GM23338 (cell line): Measurements from ENCODE around the gene PCDHA3. TPM values are rescaled to one million over a fixed set of nuclear protein-coding genes. Genes with fewer than 3 reads are reported as not detected.
A peak's percentile ranks its signal among the peaks of the same experiment; 100 is the strongest.
"Not testable (repeated sequence)": the region's sequence is repeated elsewhere in the genome, so short reads cannot be mapped to it uniquely, and the experiment has no call there.

Source experiments
- ATAC-seq: fragments of 200-7000 bp; cut with Tn5 transposase; 3 replicates; pipeline ENCODE4 v1.9.1; 2020
- DNase-seq: peaks from one replicate; pipeline ENCODE4 v3.0.0-alpha.2; 2015; ENCODE audit warnings: low spot score
- H2AFZ ChIP-seq: fragments of 200-600 bp; sonication (generic); 2 replicates; pipeline ENCODE4 v1.8.0; 2016; ENCODE audit warnings: antibody characterized with exemption, mild to moderate bottlenecking, moderate library complexity
- H3F3A ChIP-seq: fragments of 200-600 bp; sonication (generic); replicated peaks from 2 replicates; pipeline ENCODE4 v1.8.0; 2017; ENCODE audit warnings: antibody characterized with exemption, mixed run types, low read depth
- H3K27ac ChIP-seq: fragments of 200-600 bp; sonication (generic); 2 replicates; pipeline ENCODE4 v1.6.1; 2016; ENCODE audit warnings: low read depth
- H3K27me3 ChIP-seq: fragments of 200-600 bp; sonication (generic); 2 replicates; pipeline ENCODE4 v1.8.0; 2016; ENCODE audit warnings: mild to moderate bottlenecking, mixed run types, moderate library complexity; ENCODE audit not compliant: insufficient read depth
- H3K36me3 ChIP-seq: fragments of 200-600 bp; sonication (generic); 2 replicates; pipeline ENCODE4 v1.8.0; 2016; ENCODE audit warnings: mild to moderate bottlenecking; ENCODE audit not compliant: insufficient read depth
- H3K4me1 ChIP-seq: fragments of 200-600 bp; sonication (generic); 2 replicates; pipeline ENCODE4 v1.8.0; 2016; ENCODE audit warnings: mild to moderate bottlenecking, moderate library complexity; ENCODE audit not compliant: insufficient read depth
- H3K4me2 ChIP-seq: fragments of 200-600 bp; sonication (generic); 2 replicates; pipeline ENCODE4 v1.7.1; 2017; ENCODE audit warnings: mixed run types
- H3K4me3 ChIP-seq: fragments of 200-600 bp; sonication (generic); 2 replicates; pipeline ENCODE4 v1.6.1; 2016; ENCODE audit warnings: mixed run types
- H3K79me2 ChIP-seq: fragments of 200-600 bp; sonication (generic); replicated peaks from 2 replicates; pipeline ENCODE4 v1.8.0; 2017; ENCODE audit warnings: mild to moderate bottlenecking; ENCODE audit not compliant: insufficient read depth
- H3K9me2 ChIP-seq: fragments of 200-600 bp; sonication (generic); 2 replicates; pipeline ENCODE4 v1.8.0; 2017; ENCODE audit not compliant: insufficient read depth
- H4K20me1 ChIP-seq: fragments of 200-600 bp; sonication (generic); replicated peaks from 2 replicates; pipeline ENCODE4 v1.8.0; 2017; ENCODE audit warnings: mild to moderate bottlenecking; ENCODE audit not compliant: insufficient read depth
- H3K27ac Mint-ChIP-seq: 2 replicates; pipeline ENCODE4 v1.8.0; 2020; ENCODE audit warnings: inconsistent platforms, mild to moderate bottlenecking, moderate library complexity, mixed read lengths
- H3K27me3 Mint-ChIP-seq: 3 replicates; pipeline ENCODE4 v1.8.0; 2022; ENCODE audit warnings: low read depth, mild to moderate bottlenecking, moderate library complexity, mixed read lengths, inconsistent platforms; ENCODE audit not compliant: insufficient read depth, poor library complexity
- H3K36me3 Mint-ChIP-seq: 3 replicates; pipeline ENCODE4 v1.8.0; 2021; ENCODE audit warnings: low read depth, mild to moderate bottlenecking, inconsistent platforms, moderate library complexity, mixed read lengths
- H3K4me1 Mint-ChIP-seq: 3 replicates; pipeline ENCODE4 v1.8.0; 2020; ENCODE audit warnings: mild to moderate bottlenecking, inconsistent platforms, mixed read lengths
- H3K4me3 Mint-ChIP-seq: 3 replicates; pipeline ENCODE4 v1.8.0; 2021; ENCODE audit warnings: moderate library complexity, mild to moderate bottlenecking, inconsistent platforms, mixed read lengths
- H3K9me3 Mint-ChIP-seq: 3 replicates; pipeline ENCODE4 v1.8.0; 2020; ENCODE audit warnings: moderate library complexity, mild to moderate bottlenecking, inconsistent platforms, mixed read lengths
- CREB1 ChIP-seq: fragments of 250-450 bp; sonication (Bioruptor Pico); IDR thresholded peaks from 2 replicates; pipeline ENCODE4 v1.5.0; 2020; ENCODE audit warnings: low read depth, mild to moderate bottlenecking, moderate library complexity
- CTCF ChIP-seq, 2 experiments: fragments of 200-600 bp in 1 of 2; sonication (generic) in 1 of 2; conservative IDR thresholded peaks; 2 replicates each; pipeline versions ENCODE4 v1.5.1 to v1.6.1; 2016 to 2017; ENCODE audit warnings: antibody characterized with exemption in 2 of 2, low read depth in 2 of 2, mild to moderate bottlenecking in 2 of 2, moderate library complexity in 1 of 2
- EZH2 ChIP-seq: fragments of 200-600 bp; sonication (generic); IDR thresholded peaks from one replicate; pipeline ENCODE4 v1.8.0; 2017; ENCODE audit warnings: antibody characterized with exemption, mild to moderate bottlenecking, low read depth; ENCODE audit not compliant: unreplicated experiment
- EZH2phosphoT487 ChIP-seq: fragments of 200-600 bp; sonication (generic); IDR thresholded peaks from one replicate; pipeline ENCODE4 v1.8.1; 2018; ENCODE audit warnings: antibody characterized with exemption; ENCODE audit not compliant: unreplicated experiment
- NANOG ChIP-seq: IDR thresholded peaks from 2 replicates; pipeline ENCODE4 v1.6.1; 2016; ENCODE audit warnings: antibody characterized with exemption, borderline replicate concordance
- ZNF331 ChIP-seq: fragments of 250-450 bp; sonication (Bioruptor Pico); IDR thresholded peaks from 2 replicates; pipeline ENCODE4 v1.5.0; 2020; ENCODE audit warnings: low read depth, mild to moderate bottlenecking, moderate library complexity
- ZNF462 ChIP-seq: fragments of 250-450 bp; sonication (Bioruptor Pico); IDR thresholded peaks from 2 replicates; pipeline ENCODE4 v1.5.0; 2020; ENCODE audit warnings: mild to moderate bottlenecking, moderate library complexity
- polyA plus RNA-seq: library from polyadenylated mRNA; unstranded; fragments of >200 nt; fragmentation: Nextera tagmentation; extraction: Ambion mirVana; gene quantifications from 2 replicates; pipeline ENCODE4 v1.2.1, GENCODE V29; 2016
- total RNA-seq: library from RNA; depleted of rRNA; stranded (reverse); fragments of >200 nt; shearing (Covaris generic); gene quantifications from 2 replicates; pipeline ENCODE4 v1.2.3, GENCODE V29; 2014
- TF ChIP-seq, protein P1 (sequence below): IDR thresholded peaks from one replicate; pipeline ENCODE4 v1.6.1; 2018; ENCODE audit warnings: antibody characterized with exemption; ENCODE audit not compliant: unreplicated experiment

PCDHA3 gene
- total and polyA plus RNA-seq, 2 experiments from 2014 or later, result 0.87 to 4.0 TPM

DNA sequence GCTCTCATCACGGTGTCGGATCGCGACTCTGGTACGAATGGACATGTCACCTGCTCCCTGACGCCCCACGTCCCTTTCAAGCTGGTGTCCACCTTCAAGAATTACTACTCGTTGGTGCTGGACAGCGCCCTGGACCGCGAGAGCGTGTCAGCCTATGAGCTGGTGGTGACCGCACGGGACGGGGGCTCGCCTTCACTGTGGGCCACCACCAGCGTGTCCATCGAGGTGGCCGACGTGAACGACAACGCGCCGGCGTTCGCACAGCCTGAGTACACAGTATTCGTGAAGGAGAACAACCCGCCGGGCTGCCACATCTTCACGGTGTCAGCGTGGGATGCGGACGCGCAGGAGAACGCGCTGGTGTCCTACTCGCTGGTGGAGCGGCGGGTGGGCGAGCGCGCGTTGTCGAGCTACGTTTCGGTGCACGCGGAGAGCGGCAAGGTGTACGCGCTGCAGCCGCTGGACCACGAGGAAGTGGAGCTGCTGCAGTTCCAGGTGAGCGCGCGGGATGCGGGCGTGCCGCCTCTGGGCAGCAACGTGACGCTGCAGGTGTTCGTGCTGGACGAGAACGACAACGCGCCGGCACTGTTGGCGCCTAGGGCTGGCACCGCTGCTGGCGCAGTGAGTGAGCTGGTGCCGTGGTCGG lies 4.7 kb upstream of the PCDHA3 start:
- DNase-seq, H3K4me1 Mint-ChIP-seq, H3K27me3 ChIP-seq, H3K4me3 ChIP-seq, H4K20me1 ChIP-seq, H3K27me3 Mint-ChIP-seq, H3K4me1 ChIP-seq, H3K79me2 ChIP-seq, H3K27ac ChIP-seq, H3F3A ChIP-seq, H3K9me2 ChIP-seq, ATAC-seq, H2AFZ ChIP-seq, H3K27ac Mint-ChIP-seq, H3K4me2 ChIP-seq, H3K36me3 ChIP-seq: not testable (repeated sequence)
- H3K36me3 Mint-ChIP-seq, result peaks cover 29% of the 10 kb centered on the region
- TF ChIP-seq, protein P1, sequence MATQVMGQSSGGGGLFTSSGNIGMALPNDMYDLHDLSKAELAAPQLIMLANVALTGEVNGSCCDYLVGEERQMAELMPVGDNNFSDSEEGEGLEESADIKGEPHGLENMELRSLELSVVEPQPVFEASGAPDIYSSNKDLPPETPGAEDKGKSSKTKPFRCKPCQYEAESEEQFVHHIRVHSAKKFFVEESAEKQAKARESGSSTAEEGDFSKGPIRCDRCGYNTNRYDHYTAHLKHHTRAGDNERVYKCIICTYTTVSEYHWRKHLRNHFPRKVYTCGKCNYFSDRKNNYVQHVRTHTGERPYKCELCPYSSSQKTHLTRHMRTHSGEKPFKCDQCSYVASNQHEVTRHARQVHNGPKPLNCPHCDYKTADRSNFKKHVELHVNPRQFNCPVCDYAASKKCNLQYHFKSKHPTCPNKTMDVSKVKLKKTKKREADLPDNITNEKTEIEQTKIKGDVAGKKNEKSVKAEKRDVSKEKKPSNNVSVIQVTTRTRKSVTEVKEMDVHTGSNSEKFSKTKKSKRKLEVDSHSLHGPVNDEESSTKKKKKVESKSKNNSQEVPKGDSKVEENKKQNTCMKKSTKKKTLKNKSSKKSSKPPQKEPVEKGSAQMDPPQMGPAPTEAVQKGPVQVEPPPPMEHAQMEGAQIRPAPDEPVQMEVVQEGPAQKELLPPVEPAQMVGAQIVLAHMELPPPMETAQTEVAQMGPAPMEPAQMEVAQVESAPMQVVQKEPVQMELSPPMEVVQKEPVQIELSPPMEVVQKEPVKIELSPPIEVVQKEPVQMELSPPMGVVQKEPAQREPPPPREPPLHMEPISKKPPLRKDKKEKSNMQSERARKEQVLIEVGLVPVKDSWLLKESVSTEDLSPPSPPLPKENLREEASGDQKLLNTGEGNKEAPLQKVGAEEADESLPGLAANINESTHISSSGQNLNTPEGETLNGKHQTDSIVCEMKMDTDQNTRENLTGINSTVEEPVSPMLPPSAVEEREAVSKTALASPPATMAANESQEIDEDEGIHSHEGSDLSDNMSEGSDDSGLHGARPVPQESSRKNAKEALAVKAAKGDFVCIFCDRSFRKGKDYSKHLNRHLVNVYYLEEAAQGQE, result peak; percentile 51
- H3K9me3 Mint-ChIP-seq, result peaks cover 31% of the 10 kb centered on the region
- H3K4me3 Mint-ChIP-seq, result peak overlapping the region; percentile 84; the same call in 1 of the 3 replicates

DNA sequence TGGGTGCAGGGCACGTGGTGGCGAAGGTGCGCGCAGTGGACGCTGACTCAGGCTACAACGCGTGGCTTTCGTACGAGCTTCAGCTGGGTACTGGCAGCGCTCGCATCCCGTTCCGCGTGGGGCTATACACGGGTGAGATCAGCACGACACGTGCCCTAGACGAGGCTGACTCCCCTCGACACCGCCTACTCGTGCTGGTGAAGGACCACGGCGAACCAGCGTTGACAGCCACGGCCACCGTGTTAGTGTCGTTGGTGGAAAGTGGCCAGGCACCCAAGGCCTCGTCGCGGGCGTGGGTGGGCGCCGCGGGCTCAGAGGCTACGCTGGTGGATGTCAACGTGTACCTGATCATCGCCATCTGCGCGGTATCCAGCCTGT lies 4.2 kb upstream of the PCDHA3 start:
- Histone ChIP-seq H2AFZ (no peak overlapping the region), H3K27me3 (no peaks in the 10 kb centered on the region), H3K9me2 (no peaks in the 10 kb centered on the region), H3K36me3 (no peaks in the 10 kb centered on the region), H3K4me1 (no peaks in the 10 kb centered on the region), H3K4me2 (no peak overlapping the region), H3K79me2 (no peaks in the 10 kb centered on the region), H3K27ac (no peak overlapping the region), H4K20me1 (no peaks in the 10 kb centered on the region), H3K4me3 (no peak overlapping the region), H3F3A (no peaks in the 10 kb centered on the region)
- Mint-ChIP-seq H3K4me1 (no peaks in the 10 kb centered on the region), H3K27me3 (no peaks in the 10 kb centered on the region), H3K36me3 (peaks cover 34% of the 10 kb centered on the region), H3K27ac (no peak overlapping the region), H3K4me3 (no peak overlapping the region), H3K9me3 (peaks cover 35% of the 10 kb centered on the region)
- DNase-seq (no peak), ATAC-seq (no peak)
- TF ChIP-seq CTCF (conservative IDR thresholded peaks at IDR 0.05; ENCODE audit: low read depth in 2 of 2) (no peak), ZNF331 (CRISPR knock-in tag) (no peak), ZNF462 (CRISPR knock-in tag) (no peak), EZH2phosphoT487 (no peak), NANOG (no peak), CREB1 (CRISPR knock-in tag) (no peak), EZH2 (no peak)
